Colonic mucosa (tissue), 4 donors: Measurements from ENCODE around the gene FAM50A. TPM values are rescaled to one million over a fixed set of nuclear protein-coding genes. Genes with fewer than 3 reads are reported as not detected.

Experiments
- DNase-seq: peaks from one replicate; pipeline ENCODE4 v3.0.0-alpha.2; 2020
- H3K27ac ChIP-seq: fragments of 200-600 bp; one replicate; pipeline ENCODE4 v1.8.0; 2021
- H3K27me3 ChIP-seq: fragments of 200-600 bp; one replicate; pipeline ENCODE4 v1.8.0; 2021
- H3K36me3 ChIP-seq: fragments of 200-600 bp; one replicate; pipeline ENCODE4 v1.8.0; 2021
- H3K4me1 ChIP-seq: fragments of 200-600 bp; one replicate; pipeline ENCODE4 v1.8.0; 2021; ENCODE audit warnings: mild to moderate bottlenecking
- H3K4me3 ChIP-seq: fragments of 200-600 bp; one replicate; pipeline ENCODE4 v1.8.0; 2021
- H3K9ac ChIP-seq, 2 donors: one replicate each; pipeline ENCODE4 v1.7.0; 2013; ENCODE audit warnings: control low read depth in 2 of 2, low read depth in 2 of 2, low read length in 2 of 2
- H3K9me3 ChIP-seq: fragments of 200-600 bp; one replicate; pipeline ENCODE4 v1.8.0; 2021
- intact Hi-C: fragments of 100-400 bp; cut with DNase I; formaldehyde crosslinking; loops from one replicate; pipeline ENCODE4 v1.14.1; 2022
- total RNA-seq, 2 donors: library from RNA; stranded (reverse); fragmentation: NEBNext Ultra II Directional in 1 of 2; extraction: Animal tissue kit (Norgen Biotek cat#: 25700) in 1 of 2; gene quantifications; one replicate each; pipeline ENCODE4 v1.2.1, GENCODE V29; 2021
- TF ChIP-seq, protein P1 (sequence below): fragments of 200-600 bp; IDR thresholded peaks from one replicate; pipeline ENCODE4 v1.8.0; 2022; ENCODE audit warnings: antibody characterized with exemption, mild to moderate bottlenecking
- donor health status: healthy.
- donor health status: DM: no; HTN: no; CAD: no.
- donor health status: DM: no; HTN: no; CAD: no.

The FAM50A gene
- total RNA-seq, 2 donors from 2014 or later: 41.9 to 60.1 TPM

DNA sequence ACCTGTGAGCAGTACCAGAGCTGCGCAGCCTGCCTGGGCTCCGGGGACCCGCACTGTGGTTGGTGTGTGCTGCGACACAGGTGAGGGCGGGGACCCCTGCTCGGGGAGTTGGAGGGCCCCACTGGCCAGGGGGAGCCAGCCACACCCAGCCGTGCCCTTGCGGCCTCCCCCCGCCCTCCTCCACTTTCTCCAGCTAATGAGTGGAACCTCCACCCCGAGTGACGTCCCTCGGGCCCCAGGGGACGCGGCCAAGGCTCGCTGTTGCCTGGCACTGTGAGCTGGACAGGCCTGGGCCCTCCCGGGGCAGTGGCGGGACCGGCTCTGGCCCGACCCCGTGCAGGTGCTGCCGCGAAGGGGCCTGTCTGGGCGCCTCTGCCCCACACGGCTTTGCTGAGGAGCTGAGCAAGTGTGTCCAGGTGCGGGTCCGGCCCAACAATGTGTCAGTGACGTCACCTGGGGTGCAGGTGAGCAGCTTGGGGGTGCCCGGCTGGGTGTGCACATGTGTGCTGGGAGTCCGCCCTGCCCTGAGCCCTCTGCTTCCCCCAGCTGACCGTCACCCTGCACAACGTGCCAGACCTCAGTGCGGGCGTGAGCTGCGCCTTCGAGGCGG is 19.8 kb downstream of the FAM50A start:
- H3K4me1 ChIP-seq: no peaks in the 10 kb centered on the region
- intact Hi-C loops: no loop called here
- H3K4me3 ChIP-seq: no peak overlapping the region
- no peak overlapping the region for H3K27ac ChIP-seq
- H3K9me3 ChIP-seq: no peaks in the 10 kb centered on the region
- TF ChIP-seq, protein P1, sequence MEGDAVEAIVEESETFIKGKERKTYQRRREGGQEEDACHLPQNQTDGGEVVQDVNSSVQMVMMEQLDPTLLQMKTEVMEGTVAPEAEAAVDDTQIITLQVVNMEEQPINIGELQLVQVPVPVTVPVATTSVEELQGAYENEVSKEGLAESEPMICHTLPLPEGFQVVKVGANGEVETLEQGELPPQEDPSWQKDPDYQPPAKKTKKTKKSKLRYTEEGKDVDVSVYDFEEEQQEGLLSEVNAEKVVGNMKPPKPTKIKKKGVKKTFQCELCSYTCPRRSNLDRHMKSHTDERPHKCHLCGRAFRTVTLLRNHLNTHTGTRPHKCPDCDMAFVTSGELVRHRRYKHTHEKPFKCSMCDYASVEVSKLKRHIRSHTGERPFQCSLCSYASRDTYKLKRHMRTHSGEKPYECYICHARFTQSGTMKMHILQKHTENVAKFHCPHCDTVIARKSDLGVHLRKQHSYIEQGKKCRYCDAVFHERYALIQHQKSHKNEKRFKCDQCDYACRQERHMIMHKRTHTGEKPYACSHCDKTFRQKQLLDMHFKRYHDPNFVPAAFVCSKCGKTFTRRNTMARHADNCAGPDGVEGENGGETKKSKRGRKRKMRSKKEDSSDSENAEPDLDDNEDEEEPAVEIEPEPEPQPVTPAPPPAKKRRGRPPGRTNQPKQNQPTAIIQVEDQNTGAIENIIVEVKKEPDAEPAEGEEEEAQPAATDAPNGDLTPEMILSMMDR: no peak
- no peak for DNase-seq
- no peak overlapping the region for H3K9ac ChIP-seq
- H3K36me3 ChIP-seq: no peaks in the 10 kb centered on the region
- H3K27me3 ChIP-seq: no peaks in the 10 kb centered on the region

DNA sequence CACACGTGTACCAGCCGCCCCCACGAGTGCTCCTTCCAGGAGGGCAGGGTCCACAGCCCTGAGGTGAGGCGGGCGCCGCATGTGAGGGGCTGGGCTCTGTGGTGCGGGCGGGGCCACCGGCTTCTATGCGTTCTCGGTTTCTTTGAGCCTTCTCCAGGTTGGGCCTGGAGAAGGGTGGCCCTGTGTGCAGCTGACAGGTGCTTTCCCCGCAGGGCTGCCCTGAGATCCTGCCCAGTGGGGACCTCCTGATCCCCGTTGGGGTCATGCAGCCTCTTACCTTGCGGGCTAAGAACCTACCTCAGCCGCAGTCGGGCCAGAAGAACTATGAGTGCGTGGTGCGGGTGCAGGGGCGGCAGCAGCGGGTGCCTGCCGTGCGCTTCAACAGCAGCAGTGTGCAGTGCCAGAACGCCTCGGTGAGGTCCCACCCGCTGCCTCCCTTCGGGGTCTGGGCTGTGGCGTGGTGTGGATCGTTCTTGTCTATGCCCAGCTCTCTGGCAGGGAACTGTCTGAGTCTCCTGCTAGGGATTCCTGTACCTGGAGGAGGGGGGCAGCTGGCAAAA is 20.9 kb downstream of the FAM50A start:
- no peaks in the 10 kb centered on the region for H3K4me1 ChIP-seq
- no peak for DNase-seq
- no peaks in the 10 kb centered on the region for H3K36me3 ChIP-seq
- no peak overlapping the region for H3K27ac ChIP-seq
- H3K27me3 ChIP-seq: no peaks in the 10 kb centered on the region
- H3K9me3 ChIP-seq: no peaks in the 10 kb centered on the region
- TF ChIP-seq, protein P1: no peak
- no peak overlapping the region for H3K9ac ChIP-seq
- no peak overlapping the region for H3K4me3 ChIP-seq
- intact Hi-C loops: no loop called here

DNA sequence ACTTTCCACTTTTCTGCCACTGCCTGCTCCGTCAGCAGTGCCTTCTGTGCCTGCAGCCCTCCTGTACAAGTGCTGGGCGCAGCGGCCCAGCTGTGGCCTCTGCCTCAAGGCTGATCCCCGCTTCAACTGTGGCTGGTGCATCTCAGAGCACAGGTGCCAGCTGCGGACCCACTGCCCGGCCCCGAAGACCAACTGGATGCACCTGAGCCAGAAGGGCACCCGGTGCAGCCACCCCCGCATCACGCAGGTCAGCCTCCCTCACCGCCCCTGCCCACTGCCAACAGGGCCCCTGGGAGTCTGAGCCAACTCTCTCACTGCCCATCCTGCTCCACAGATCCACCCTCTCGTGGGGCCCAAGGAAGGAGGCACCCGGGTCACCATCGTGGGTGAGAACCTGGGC is 21.7 kb downstream of the FAM50A start:
- Histone ChIP-seq H3K9ac (no peak overlapping the region), H3K36me3 (no peaks in the 10 kb centered on the region), H3K4me1 (no peaks in the 10 kb centered on the region), H3K9me3 (no peaks in the 10 kb centered on the region), H3K27ac (no peak overlapping the region), H3K27me3 (no peaks in the 10 kb centered on the region), H3K4me3 (no peak overlapping the region)
- TF ChIP-seq, protein P1: no peak
- no peak for DNase-seq
- intact Hi-C loops: no loop called here

DNA sequence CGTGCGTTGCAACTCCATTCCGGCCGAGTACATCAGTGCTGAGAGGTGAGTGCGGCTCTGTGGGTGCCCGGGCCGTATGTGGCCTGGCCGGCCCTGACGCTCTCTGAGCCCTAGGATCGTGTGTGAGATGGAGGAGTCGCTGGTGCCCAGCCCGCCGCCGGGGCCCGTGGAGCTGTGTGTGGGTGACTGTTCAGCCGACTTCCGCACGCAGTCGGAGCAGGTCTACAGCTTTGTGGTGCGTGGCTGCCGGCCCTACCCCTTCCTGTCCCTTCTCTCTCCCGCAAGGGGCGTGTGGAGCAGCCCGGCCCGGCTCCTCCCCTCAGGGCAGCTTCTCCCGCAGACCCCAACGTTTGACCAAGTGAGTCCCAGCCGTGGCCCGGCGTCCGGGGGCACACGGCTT is 22.1 kb downstream of the FAM50A start:
- intact Hi-C loops: no loop called here
- H3K27ac ChIP-seq: no peak overlapping the region
- no peaks in the 10 kb centered on the region for H3K4me1 ChIP-seq
- no peak for DNase-seq
- no peak overlapping the region for H3K4me3 ChIP-seq
- H3K36me3 ChIP-seq: no peaks in the 10 kb centered on the region
- TF ChIP-seq, protein P1: no peak
- no peaks in the 10 kb centered on the region for H3K9me3 ChIP-seq
- no peaks in the 10 kb centered on the region for H3K27me3 ChIP-seq
- no peak overlapping the region for H3K9ac ChIP-seq

DNA sequence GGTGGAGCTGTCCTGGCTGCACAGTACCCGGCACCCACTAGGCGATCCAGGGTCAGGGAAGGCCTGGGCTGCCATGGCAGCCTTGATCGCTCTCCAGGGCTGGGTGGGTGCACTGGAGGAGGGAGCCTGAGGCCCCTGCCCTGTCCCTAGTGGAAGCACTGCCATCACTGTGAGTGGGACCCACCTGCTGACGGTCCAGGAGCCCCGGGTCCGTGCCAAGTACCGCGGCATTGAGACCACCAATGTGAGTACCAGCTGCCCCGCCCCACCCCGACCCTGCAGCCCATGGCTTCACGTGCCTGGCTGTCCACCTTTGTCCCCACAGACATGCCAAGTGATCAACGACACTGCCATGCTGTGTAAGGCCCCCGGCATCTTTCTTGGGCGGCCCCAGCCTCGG is 23.0 kb downstream of the FAM50A start:
- Histone ChIP-seq H3K36me3 (no peaks in the 10 kb centered on the region), H3K4me1 (no peaks in the 10 kb centered on the region), H3K27me3 (no peaks in the 10 kb centered on the region), H3K27ac (no peak overlapping the region), H3K9me3 (no peaks in the 10 kb centered on the region), H3K4me3 (no peak overlapping the region), H3K9ac (no peak overlapping the region)
- no peak for DNase-seq
- TF ChIP-seq, protein P1: no peak
- intact Hi-C loops: no loop called here
